ENCODE data around the gene INSYN2A. TPM values are rescaled to one million over a fixed set of nuclear protein-coding genes. Genes with fewer than 3 reads are reported as not detected.

The INSYN2A gene
- total RNA-seq, 2 donors from 2014 or later = 0.09 TPM; not detected in 1

DNA sequence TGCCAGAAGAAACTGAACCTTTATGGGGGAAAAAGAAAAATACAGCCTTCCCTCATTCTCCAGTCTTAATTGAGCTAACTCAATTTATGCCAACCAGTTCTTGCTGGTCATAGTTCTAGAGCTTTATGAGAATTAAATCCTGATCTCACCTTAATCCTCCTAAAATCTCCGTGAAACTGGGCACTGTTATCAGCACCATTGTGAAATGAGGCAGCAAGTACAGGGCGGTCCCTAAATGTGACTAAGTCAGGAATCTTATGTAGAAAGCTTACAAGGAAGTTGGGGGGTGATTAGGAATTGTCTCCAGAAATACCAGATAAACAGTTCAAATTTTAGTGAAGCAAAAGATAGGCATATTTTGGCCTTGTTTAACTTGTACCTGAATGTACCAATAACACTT lies 10.7 kb upstream of the INSYN2A start:
- no peak for DNase-seq
- Mint-ChIP-seq H3K9me3 (no peaks in the 10 kb centered on the region), H3K27me3 (ENCODE audit: insufficient read depth) (no peaks in the 10 kb centered on the region), H3K4me1 (peaks cover 5% of the 10 kb centered on the region), H3K36me3 (ENCODE audit: low read depth) (peaks cover 15% of the 10 kb centered on the region), H3K4me3 (no peak overlapping the region), H3K27ac (no peak overlapping the region)
- Histone ChIP-seq H3K9ac (ENCODE audit: extremely low read depth, low read length, poor library complexity, severe bottlenecking) (no peak overlapping the region), H3K4me3 (ENCODE audit: low read length) (no peak overlapping the region), H3K27me3 (ENCODE audit: control insufficient read depth, insufficient read depth, low read length, poor library complexity, severe bottlenecking) (no peaks in the 10 kb centered on the region), H3K9me3 (ENCODE audit: control insufficient read depth, low read length) (no peaks in the 10 kb centered on the region), H3K4me1 (ENCODE audit: control insufficient read depth, insufficient read depth, low read length) (no peaks in the 10 kb centered on the region), H3K36me3 (ENCODE audit: control insufficient read depth, insufficient read depth, low read length) (no peaks in the 10 kb centered on the region), H3K27ac (ENCODE audit: low read depth, low read length) (no peak overlapping the region)
- TF ChIP-seq, protein P1, sequence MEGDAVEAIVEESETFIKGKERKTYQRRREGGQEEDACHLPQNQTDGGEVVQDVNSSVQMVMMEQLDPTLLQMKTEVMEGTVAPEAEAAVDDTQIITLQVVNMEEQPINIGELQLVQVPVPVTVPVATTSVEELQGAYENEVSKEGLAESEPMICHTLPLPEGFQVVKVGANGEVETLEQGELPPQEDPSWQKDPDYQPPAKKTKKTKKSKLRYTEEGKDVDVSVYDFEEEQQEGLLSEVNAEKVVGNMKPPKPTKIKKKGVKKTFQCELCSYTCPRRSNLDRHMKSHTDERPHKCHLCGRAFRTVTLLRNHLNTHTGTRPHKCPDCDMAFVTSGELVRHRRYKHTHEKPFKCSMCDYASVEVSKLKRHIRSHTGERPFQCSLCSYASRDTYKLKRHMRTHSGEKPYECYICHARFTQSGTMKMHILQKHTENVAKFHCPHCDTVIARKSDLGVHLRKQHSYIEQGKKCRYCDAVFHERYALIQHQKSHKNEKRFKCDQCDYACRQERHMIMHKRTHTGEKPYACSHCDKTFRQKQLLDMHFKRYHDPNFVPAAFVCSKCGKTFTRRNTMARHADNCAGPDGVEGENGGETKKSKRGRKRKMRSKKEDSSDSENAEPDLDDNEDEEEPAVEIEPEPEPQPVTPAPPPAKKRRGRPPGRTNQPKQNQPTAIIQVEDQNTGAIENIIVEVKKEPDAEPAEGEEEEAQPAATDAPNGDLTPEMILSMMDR (conservative IDR thresholded peaks at IDR 0.05) = no peak
- 90 to 100% methylated on average over 1 to 2 of the region's 2 CpGs for WGBS, 2 experiments (ENCODE audit: insufficient coverage in 1 of 2, insufficient read length in 1 of 2)

DNA sequence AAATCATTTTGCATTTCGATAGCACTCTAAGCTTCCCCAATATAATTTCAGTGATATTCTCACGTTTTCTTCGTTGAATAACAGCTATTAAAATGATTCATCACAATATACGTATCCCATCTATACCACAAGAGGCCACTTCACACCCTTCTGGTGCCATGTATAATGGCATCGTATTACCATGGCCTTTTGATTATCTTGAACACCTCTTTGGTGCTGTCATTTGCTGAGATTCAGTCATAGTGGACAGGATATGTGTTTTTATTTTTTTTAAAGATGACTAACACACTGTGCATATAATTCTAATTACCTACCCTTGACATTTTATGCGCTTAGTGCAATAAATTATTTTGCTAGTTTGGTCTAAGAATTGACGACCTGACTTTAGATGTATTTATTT lies 6.7 kb upstream of the INSYN2A start:
- Histone ChIP-seq H3K4me1 (ENCODE audit: control insufficient read depth, insufficient read depth, low read length) (no peaks in the 10 kb centered on the region), H3K36me3 (ENCODE audit: control insufficient read depth, insufficient read depth, low read length) (no peaks in the 10 kb centered on the region), H3K9me3 (ENCODE audit: control insufficient read depth, low read length) (no peaks in the 10 kb centered on the region), H3K27ac (ENCODE audit: low read depth, low read length) (no peak overlapping the region), H3K9ac (ENCODE audit: extremely low read depth, low read length, poor library complexity, severe bottlenecking) (no peak overlapping the region), H3K27me3 (ENCODE audit: control insufficient read depth, insufficient read depth, low read length, poor library complexity, severe bottlenecking) (no peaks in the 10 kb centered on the region), H3K4me3 (ENCODE audit: low read length) (no peak overlapping the region)
- Mint-ChIP-seq H3K9me3 (no peaks in the 10 kb centered on the region), H3K27ac (no peak overlapping the region), H3K27me3 (ENCODE audit: insufficient read depth) (peaks cover 2% of the 10 kb centered on the region), H3K36me3 (ENCODE audit: low read depth) (peaks cover 17% of the 10 kb centered on the region), H3K4me3 (no peak overlapping the region), H3K4me1 (peaks cover 5% of the 10 kb centered on the region)
- TF ChIP-seq, protein P1 (conservative IDR thresholded peaks at IDR 0.05) = no peak
- 94 to 96% methylated on average over 4 to 7 of the region's 7 CpGs for WGBS, 2 experiments (ENCODE audit: insufficient coverage in 1 of 2, insufficient read length in 1 of 2)
- no peak for DNase-seq

DNA sequence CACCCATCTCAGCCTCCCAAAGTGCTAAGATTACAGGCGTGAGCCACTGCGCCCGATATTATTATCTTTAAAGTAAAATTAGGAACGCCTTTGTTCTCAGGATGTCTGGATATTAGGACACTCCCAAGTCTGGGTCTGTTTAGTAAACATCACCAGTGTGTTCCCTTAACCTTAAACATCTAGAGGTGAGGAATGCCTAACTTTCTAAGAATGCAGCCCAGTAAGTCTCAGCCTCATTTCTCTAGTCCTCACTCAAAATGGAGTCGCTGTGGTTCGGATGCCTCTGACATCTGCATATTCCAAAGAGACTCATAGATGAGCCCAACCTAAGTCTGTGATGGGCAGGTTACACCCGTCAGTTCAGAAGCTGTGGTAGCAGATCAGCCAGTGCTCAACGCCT lies 4.3 kb upstream of the INSYN2A start:
- no peaks in the 10 kb centered on the region for H3K9me3 ChIP-seq (ENCODE audit: control insufficient read depth, low read length)
- no peak overlapping the region for H3K4me3 Mint-ChIP-seq
- peaks cover 9% of the 10 kb centered on the region for H3K27me3 Mint-ChIP-seq (ENCODE audit: insufficient read depth)
- H3K27ac ChIP-seq (ENCODE audit: low read depth, low read length) = no peak overlapping the region
- TF ChIP-seq, protein P1 (conservative IDR thresholded peaks at IDR 0.05) = no peak
- H3K4me1 Mint-ChIP-seq = peaks cover 4% of the 10 kb centered on the region
- no peak overlapping the region for H3K4me3 ChIP-seq (ENCODE audit: low read length)
- H3K4me1 ChIP-seq (ENCODE audit: control insufficient read depth, insufficient read depth, low read length) = peaks cover 6% of the 10 kb centered on the region
- peaks cover 17% of the 10 kb centered on the region for H3K36me3 Mint-ChIP-seq (ENCODE audit: low read depth)
- no peaks in the 10 kb centered on the region for H3K9me3 Mint-ChIP-seq
- H3K27ac Mint-ChIP-seq = no peak overlapping the region
- no peak for DNase-seq
- no peaks in the 10 kb centered on the region for H3K36me3 ChIP-seq (ENCODE audit: control insufficient read depth, insufficient read depth, low read length)
- peaks cover 6% of the 10 kb centered on the region for H3K27me3 ChIP-seq (ENCODE audit: control insufficient read depth, insufficient read depth, low read length, poor library complexity, severe bottlenecking)
- WGBS, 2 experiments (ENCODE audit: insufficient coverage in 1 of 2, insufficient read length in 1 of 2) = 90 to 93% methylated on average over 8 of the region's 8 CpGs
- H3K9ac ChIP-seq (ENCODE audit: extremely low read depth, low read length, poor library complexity, severe bottlenecking) = no peak overlapping the region
